Hematopoietic multipotent progenitor cell (in vitro differentiated cells): ENCODE results near the gene F11R. TPM values are rescaled to one million over a fixed set of nuclear protein-coding genes. Genes with fewer than 3 reads are reported as not detected.

ENCODE experiments used
- small RNA-seq: library from RNA; depleted of rRNA; stranded (forward); fragments of <200 nt; gene quantifications from one replicate; pipeline ENCODE3, GENCODE V24; 2012
- total RNA-seq: library from RNA; depleted of rRNA; stranded (reverse); fragments of >200 nt; gene quantifications from one replicate; pipeline ENCODE4 v1.2.3, GENCODE V29; 2012

F11R gene
- total RNA-seq, 1 donor: 98.0 TPM

Small RNA genes lying within 50 kb of the gene (small RNA-seq; reads per million reads assigned to genes)
- gene AL591806.2: not detected

Other genes starting within 250 kb of the F11R start
- 1.3 TPM for gene LY9, start 225.0 kb downstream of the F11R start, total RNA-seq
- gene CD244, start 158.3 kb downstream of the F11R start, total RNA-seq: 35.5 TPM
- gene ITLN1, start 136.0 kb downstream of the F11R start, total RNA-seq: not detected
- not detected for gene ITLN2, start 66.3 kb downstream of the F11R start, total RNA-seq
- 76.2 TPM for gene TSTD1, start 17.8 kb upstream of the F11R start, total RNA-seq
- gene USF1, start 24.8 kb upstream of the F11R start, total RNA-seq: 134 TPM
- gene ARHGAP30, start 48.7 kb upstream of the F11R start, total RNA-seq: 94.5 TPM
- under 0.01 TPM for gene NECTIN4, start 68.4 kb upstream of the F11R start, total RNA-seq
- 2.4 TPM for gene KLHDC9, start 77.2 kb upstream of the F11R start, total RNA-seq
- gene PFDN2, start 96.9 kb upstream of the F11R start, total RNA-seq: 21.8 TPM
- gene NIT1, start 97.0 kb upstream of the F11R start, total RNA-seq: 53.3 TPM
- 59.2 TPM for gene DEDD, start 111.5 kb upstream of the F11R start, total RNA-seq
- gene UFC1, start 132.8 kb upstream of the F11R start, total RNA-seq: 173 TPM
- gene USP21, start 138.3 kb upstream of the F11R start, total RNA-seq: 21.8 TPM
- gene PPOX, start 145.3 kb upstream of the F11R start, total RNA-seq: 29.9 TPM
- 28.5 TPM for gene B4GALT3, start 156.4 kb upstream of the F11R start, total RNA-seq
- under 0.01 TPM for gene ADAMTS4, start 177.9 kb upstream of the F11R start, total RNA-seq
- 106 TPM for gene NDUFS2, start 181.2 kb upstream of the F11R start, total RNA-seq
- gene FCER1G, start 194.1 kb upstream of the F11R start, total RNA-seq: 5.1 TPM
- not detected for gene APOA2, start 202.5 kb upstream of the F11R start, total RNA-seq
- 21.5 TPM for gene TOMM40L, start 204.9 kb upstream of the F11R start, total RNA-seq
- gene NR1I3, start 217.1 kb upstream of the F11R start, total RNA-seq: not detected
- 0.81 TPM for gene PCP4L1, start 237.6 kb upstream of the F11R start, total RNA-seq